ENCODE data around the gene SNRPA1.

Gene SNRPA1

DNA sequence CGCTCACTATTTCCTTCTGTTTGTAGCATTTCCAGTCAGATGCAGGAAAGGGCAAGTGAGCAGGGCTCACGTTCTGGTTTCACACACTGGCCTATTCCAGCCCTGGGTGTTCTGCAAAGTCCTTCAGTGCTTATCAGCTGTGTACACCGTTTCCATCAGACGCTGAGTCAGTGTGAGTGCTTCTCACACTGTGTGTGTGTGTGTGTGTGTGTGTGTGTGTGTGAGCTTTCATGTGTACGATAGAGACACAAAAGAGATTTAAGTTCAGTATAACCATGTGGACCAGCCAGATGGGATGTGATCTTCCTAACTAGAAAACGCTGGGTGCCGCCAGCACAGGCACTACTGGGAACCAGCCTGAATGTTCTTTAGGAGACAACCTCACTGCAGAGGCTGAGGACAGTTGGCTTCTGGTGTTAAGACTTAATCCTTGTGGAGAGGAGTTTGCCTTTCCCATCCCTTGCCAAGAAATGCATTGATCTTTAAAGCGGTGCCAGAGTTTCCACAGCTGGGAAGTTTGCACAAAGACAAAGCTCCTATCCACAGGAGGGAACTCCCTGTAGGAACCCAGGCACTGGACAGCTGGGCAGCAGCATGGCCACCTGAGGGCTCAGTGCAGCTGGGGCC is 39.3 kb downstream of the SNRPA1 start:
- no peak for DNase-seq

DNA sequence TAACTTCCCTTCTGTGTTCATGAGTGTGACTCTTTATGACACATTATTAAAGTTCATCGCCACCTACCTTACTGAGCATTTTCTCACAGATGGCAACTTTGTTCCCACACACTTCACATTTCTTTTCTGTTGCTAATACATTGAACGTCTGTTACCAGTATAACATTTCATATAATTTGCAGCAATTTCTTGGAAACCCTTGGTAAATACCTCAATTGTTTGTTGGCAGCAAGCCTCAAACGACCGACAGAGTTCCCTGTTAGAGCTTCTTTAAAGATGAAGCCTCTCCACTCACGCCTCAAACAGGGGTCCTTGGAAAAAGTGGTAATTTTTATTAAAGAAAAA is 40.0 kb downstream of the SNRPA1 start:
- DNase-seq: no peak

GRCh38 chr15:101254157-101255050 is 40.6 kb downstream of the SNRPA1 start:
- no peak for DNase-seq

- no peak for DNase-seq
Measured at GRCh38 chr15:101252836-101253235, 42.2 kb downstream of the SNRPA1 start.

DNA sequence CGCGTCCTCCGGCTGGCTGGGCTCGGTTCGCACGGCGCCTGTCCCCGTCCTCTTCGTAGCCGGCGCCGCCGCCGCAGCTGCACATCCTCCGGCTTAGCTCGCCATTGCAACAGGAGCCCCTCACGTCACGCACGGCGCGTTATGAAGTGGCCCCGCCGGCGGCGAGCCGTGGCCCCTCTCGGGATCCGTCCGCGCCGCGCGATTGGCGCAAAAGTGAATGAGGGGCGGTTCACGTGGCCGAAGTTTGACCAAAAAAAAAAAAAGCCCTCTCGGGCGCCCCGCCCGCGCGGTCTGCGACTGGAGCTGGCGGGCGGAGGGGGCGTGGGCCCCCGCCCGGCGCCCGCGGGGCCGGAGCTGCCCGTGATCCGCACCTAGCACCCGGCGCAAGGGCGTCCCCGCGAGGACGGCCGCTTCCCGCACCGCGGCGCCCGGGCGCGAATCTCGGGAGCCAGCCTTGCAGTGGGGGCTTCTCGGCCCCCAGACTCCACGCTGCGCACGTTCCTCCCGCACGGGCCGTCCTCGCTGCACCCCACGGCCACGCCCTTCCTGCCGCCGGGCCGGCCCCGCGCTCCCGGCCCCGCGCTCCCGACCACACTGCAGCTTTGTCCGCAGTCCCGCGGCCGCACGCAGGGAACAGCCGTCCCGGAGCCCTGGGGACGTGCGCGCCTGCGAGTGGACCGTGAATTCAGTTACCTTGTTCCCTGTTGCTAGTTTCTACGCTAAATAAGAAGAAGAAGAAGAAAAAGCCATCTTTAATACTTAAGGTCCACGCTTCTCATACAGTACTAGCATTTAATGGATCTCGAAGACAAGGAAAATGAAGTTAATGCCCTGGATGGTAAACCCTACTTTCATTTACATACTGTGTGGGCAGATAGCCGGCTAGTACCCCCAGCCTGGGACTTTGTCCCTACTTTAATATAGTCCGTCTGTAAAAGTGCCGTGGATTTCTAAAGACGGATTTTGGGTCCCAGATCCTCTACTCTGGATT is 42.9 kb downstream of the SNRPA1 start, which contains the start of gene CHSY1:
Gene CHSY1, minus strand, starts transcription at position 219 of the 991 bp plus-strand sequence. CDS start 592 bp downstream, outside the sequence.
- peak; percentile 64 for DNase-seq

- DNase-seq: peak; percentile 61
Measured at GRCh38 chr15:101250873-101251829, 43.9 kb downstream of the SNRPA1 start.

DNA sequence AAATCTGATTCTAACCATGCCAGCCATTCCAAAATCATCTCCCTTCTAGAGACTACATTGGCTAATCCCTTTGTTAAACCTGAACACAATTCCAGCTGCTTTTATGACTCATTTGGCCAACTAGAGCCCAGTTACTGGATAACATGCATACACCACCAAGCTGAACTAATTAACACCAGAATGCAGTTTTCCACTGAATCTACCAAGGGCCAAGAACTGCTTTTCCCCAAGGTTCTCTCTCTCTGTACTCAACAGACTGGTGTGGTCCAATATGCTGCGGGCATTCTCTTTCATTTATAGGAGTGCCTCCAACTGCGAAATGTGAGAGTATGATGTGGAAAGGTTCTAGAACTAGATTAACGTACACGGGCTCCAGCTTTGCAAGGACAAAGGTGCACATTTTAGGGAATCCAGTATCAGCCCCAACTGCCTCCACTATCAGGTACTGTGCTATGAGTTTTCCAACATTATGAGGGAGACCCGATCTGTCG is 44.7 kb downstream of the SNRPA1 start:
- DNase-seq: peak; percentile 4

- no peak for DNase-seq
Measured at GRCh38 chr15:101248274-101248673, 46.8 kb downstream of the SNRPA1 start.

GRCh38 chr15:101246824-101247745 is 48.0 kb downstream of the SNRPA1 start:
- no peak for DNase-seq

DNA sequence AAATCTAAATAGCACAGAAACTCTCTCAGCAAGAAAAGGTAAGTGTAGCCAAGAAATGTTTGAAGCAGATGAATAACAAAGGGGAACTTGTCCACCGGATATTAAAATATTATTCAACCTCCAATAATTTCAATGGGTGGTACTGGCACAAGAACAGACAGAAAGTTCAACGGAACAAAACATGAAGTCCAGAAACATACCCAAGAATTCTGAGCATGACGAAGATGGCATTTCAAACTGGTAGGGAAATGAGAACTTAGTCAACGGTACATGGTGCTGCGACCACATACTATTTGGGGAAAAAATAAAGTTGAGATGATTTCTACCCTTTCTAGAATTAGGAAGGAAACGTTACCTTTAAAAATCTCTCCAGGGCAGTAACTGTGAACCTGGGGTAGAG is 48.7 kb downstream of the SNRPA1 start:
- DNase-seq: no peak

- no peak for DNase-seq
Measured at GRCh38 chr15:101244889-101245668, 50.0 kb downstream of the SNRPA1 start.

DNA sequence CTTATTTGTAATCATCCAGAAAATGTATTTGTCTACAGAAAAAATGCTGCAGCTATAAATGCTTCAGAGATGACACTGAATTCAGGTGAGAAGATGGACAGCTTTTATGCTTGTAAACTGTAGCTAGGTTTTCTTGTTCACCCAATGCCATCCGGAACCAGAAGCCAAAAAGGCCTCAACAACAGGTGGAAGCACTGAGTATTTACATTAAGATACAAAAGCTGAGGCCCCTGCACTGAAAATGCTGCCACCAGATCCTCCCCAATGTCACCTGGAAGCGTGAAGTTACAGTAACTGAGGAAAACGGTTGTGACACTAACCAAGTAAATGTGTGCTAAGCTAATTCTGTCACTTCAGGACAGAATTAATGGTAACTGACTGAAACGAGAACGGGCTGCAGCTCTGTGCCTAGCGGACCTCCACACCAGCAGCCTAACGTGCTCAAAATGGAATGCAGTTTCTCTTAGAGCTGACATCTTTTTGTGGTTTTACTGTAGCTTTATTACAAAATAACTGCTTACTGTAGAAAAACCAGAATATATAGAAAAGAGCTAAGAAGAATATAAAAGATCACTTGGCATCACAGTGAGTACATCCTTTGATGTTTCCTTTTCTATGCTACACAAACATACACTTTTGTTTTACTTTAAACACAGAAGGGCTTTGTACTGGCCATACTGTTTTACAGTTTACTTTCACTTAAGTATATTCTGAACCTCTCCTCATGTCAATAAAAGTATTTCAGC is 50.8 kb downstream of the SNRPA1 start:
- no peak for DNase-seq

- no peak for DNase-seq
Measured at GRCh38 chr15:101243420-101243819, 51.6 kb downstream of the SNRPA1 start.

DNA sequence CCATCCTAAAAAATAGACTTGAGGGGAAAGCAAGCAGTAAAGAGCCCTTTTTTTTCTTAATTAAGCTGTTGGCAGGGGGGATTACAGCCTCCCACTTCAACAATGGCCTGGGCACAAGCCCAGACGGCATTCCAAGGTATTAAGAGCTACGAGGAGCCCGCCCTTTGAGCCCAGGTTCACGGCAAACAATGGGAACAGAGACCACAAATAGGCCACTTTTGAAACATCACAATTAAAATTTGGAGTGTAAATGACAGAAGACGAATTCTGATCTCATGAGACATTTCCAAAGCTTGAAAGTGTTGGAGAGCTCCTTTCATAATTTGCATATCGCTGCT is 52.1 kb downstream of the SNRPA1 start:
- no peak for DNase-seq

- no peak for DNase-seq
Measured at GRCh38 chr15:101242160-101242998, 52.7 kb downstream of the SNRPA1 start.

- peak; percentile 15 for DNase-seq
Measured at GRCh38 chr15:101240358-101240757, 54.7 kb downstream of the SNRPA1 start.

DNA sequence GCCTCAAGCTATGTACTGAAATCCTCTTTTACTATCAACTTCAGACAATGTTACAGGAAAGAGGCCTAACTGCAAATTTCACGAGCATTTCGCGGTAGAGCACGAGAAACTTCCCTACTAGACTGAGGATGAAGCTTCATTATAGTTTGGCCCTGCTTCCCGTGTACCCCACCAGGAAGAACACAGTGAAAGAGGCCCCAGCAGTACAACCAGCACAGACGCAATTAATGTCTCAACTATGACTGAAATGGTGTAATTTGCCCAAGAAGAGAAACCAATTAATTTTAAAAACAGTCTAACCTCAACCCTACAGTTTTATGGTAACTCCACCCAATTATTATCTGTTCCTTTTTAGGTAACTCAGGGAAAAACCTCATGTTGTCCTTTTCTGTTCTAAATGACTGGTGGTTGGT is 55.3 kb downstream of the SNRPA1 start:
- DNase-seq: no peak

- DNase-seq: no peak
Measured at GRCh38 chr15:101237251-101237650, 57.8 kb downstream of the SNRPA1 start.

Data from NCI-H526 treated with DMSO at 0.1 percent for 48 hours (cell line).